H9 (cell line): ENCODE measurements around the gene NSF. TPM values are rescaled to one million over a fixed set of nuclear protein-coding genes. Genes with fewer than 3 reads are reported as not detected.

Experiments
- DNase-seq: peaks from one replicate; pipeline ENCODE4 v3.0.0-alpha.2; 2017
- H2AFZ ChIP-seq: one replicate; pipeline ENCODE4 v1.6.1; 2013; ENCODE audit warnings: mild to moderate bottlenecking, low read length, control low read depth, moderate library complexity
- H2AK5ac ChIP-seq: 2 replicates; pipeline ENCODE4 v1.6.1; 2013; ENCODE audit warnings: low read length, control low read depth, mixed read lengths; ENCODE audit not compliant: insufficient read length
- H2BK120ac ChIP-seq: one replicate; pipeline ENCODE4 v1.6.1; 2013; ENCODE audit warnings: low read depth, mild to moderate bottlenecking, low read length, control low read depth, inconsistent platforms; ENCODE audit not compliant: poor library complexity, severe bottlenecking
- H2BK12ac ChIP-seq: 2 replicates; pipeline ENCODE4 v1.6.1; 2013; ENCODE audit warnings: low read length, control low read depth, mixed read lengths, low read depth; ENCODE audit not compliant: insufficient read length
- H2BK15ac ChIP-seq: 2 replicates; pipeline ENCODE4 v1.6.1; 2013; ENCODE audit warnings: low read depth, low read length, control low read depth
- H2BK20ac ChIP-seq: one replicate; pipeline ENCODE4 v1.6.1; 2013; ENCODE audit warnings: low read depth, mild to moderate bottlenecking, low read length, control low read depth, inconsistent platforms; ENCODE audit not compliant: poor library complexity, severe bottlenecking
- H2BK5ac ChIP-seq: 2 replicates; pipeline ENCODE4 v1.6.1; 2013; ENCODE audit warnings: low read length, control low read depth, mixed read lengths; ENCODE audit not compliant: insufficient read length
- H3K14ac ChIP-seq: 2 replicates; pipeline ENCODE4 v1.6.1; 2013; ENCODE audit warnings: low read length, control low read depth; ENCODE audit not compliant: insufficient read depth
- H3K18ac ChIP-seq: 2 replicates; pipeline ENCODE4 v1.6.1; 2013; ENCODE audit warnings: low read depth, mild to moderate bottlenecking, mixed read lengths, low read length, control low read depth; ENCODE audit not compliant: insufficient read length
- H3K23ac ChIP-seq: 2 replicates; pipeline ENCODE4 v1.6.1; 2013; ENCODE audit warnings: low read length, control low read depth, mixed read lengths, low read depth; ENCODE audit not compliant: insufficient read length
- H3K23me2 ChIP-seq: 2 replicates; pipeline ENCODE4 v1.6.1; 2013; ENCODE audit warnings: low read depth, mild to moderate bottlenecking, mixed read lengths, low read length, control low read depth; ENCODE audit not compliant: insufficient read length, poor library complexity, severe bottlenecking
- H3K27ac ChIP-seq: 2 replicates; pipeline ENCODE4 v1.5.1; 2013; ENCODE audit warnings: low read length, control low read depth, mixed read lengths, low read depth; ENCODE audit not compliant: insufficient read length
- H3K27me3 ChIP-seq: 2 replicates; pipeline ENCODE4 v1.6.1; 2013; ENCODE audit warnings: low read length, control low read depth, inconsistent platforms; ENCODE audit not compliant: insufficient read depth
- H3K4ac ChIP-seq: 2 replicates; pipeline ENCODE4 v1.6.1; 2013; ENCODE audit warnings: low read depth, mild to moderate bottlenecking, control low read depth, inconsistent platforms, low read length, moderate library complexity
- H3K4me1 ChIP-seq: 2 replicates; pipeline ENCODE4 v1.6.1; 2013; ENCODE audit warnings: low read length, control low read depth, inconsistent platforms; ENCODE audit not compliant: insufficient read depth
- H3K4me2 ChIP-seq: 2 replicates; pipeline ENCODE4 v1.6.1; 2013; ENCODE audit warnings: low read length, control low read depth, mixed read lengths; ENCODE audit not compliant: insufficient read length, insufficient read depth
- H3K56ac ChIP-seq: 2 replicates; pipeline ENCODE4 v1.6.1; 2013; ENCODE audit warnings: low read depth, mild to moderate bottlenecking, mixed read lengths, low read length, control low read depth; ENCODE audit not compliant: insufficient read length
- H3K79me1 ChIP-seq: 2 replicates; pipeline ENCODE4 v1.6.1; 2013; ENCODE audit warnings: low read depth, mild to moderate bottlenecking, moderate library complexity, low read length, control low read depth, inconsistent platforms; ENCODE audit not compliant: insufficient read depth, poor library complexity, severe bottlenecking
- H3K79me2 ChIP-seq: 2 replicates; pipeline ENCODE4 v1.6.1; 2013; ENCODE audit warnings: low read length, control low read depth, inconsistent platforms; ENCODE audit not compliant: insufficient read depth
- H3K9ac ChIP-seq: 2 replicates; pipeline ENCODE4 v1.6.1; 2013; ENCODE audit warnings: low read length, control low read depth, mixed read lengths; ENCODE audit not compliant: insufficient read length; ENCODE audit errors: extremely low read depth
- H3K9me3 ChIP-seq: one replicate; pipeline ENCODE4 v1.6.1; 2013; ENCODE audit warnings: low read depth, low read length, inconsistent platforms; ENCODE audit not compliant: control insufficient read depth
- H3T11ph ChIP-seq: one replicate; pipeline ENCODE4 v1.6.1; 2013; ENCODE audit warnings: mild to moderate bottlenecking, low read length, control low read depth, inconsistent platforms
- H4K20me1 ChIP-seq: one replicate; pipeline ENCODE4 v1.6.1; 2013; ENCODE audit not compliant: control insufficient read depth, insufficient read length, insufficient read depth
- H4K5ac ChIP-seq: 2 replicates; pipeline ENCODE4 v1.6.1; 2013; ENCODE audit warnings: low read depth, mild to moderate bottlenecking, mixed read lengths, low read length, control low read depth; ENCODE audit not compliant: insufficient read length
- H4K8ac ChIP-seq: replicated peaks from 2 replicates; pipeline ENCODE4 v1.6.1; 2013; ENCODE audit warnings: low read length, control low read depth, mixed read lengths, low read depth; ENCODE audit not compliant: insufficient read length
- H4K91ac ChIP-seq: 2 replicates; pipeline ENCODE4 v1.6.1; 2013; ENCODE audit warnings: low read depth, mild to moderate bottlenecking, moderate library complexity, mixed read lengths, low read length, control low read depth; ENCODE audit not compliant: insufficient read length
- H3K27ac Mint-ChIP-seq, 3 experiments: 2 replicates in 2 of 3; 3 replicates in 1 of 3; pipeline ENCODE4 v1.8.0; 2020 to 2021; ENCODE audit warnings: mixed read lengths in 3 of 3, mild to moderate bottlenecking in 1 of 3, moderate library complexity in 1 of 3
- H3K27me3 Mint-ChIP-seq: 2 replicates; pipeline ENCODE4 v1.8.0; 2021; ENCODE audit warnings: low read depth, mild to moderate bottlenecking, moderate library complexity, mixed read lengths
- H3K36me3 Mint-ChIP-seq, 3 experiments: 2 replicates in 2 of 3; 3 replicates in 1 of 3; pipeline ENCODE4 v1.8.0; 2020 to 2021; ENCODE audit warnings: low read depth in 3 of 3, mixed read lengths in 3 of 3; ENCODE audit not compliant: insufficient read depth in 1 of 3
- H3K4me1 Mint-ChIP-seq, 2 experiments: 2 replicates each; pipeline ENCODE4 v1.8.0; 2020; ENCODE audit warnings: mixed read lengths in 2 of 2
- H3K4me3 Mint-ChIP-seq, 2 experiments: 2 replicates in 1 of 2; 3 replicates in 1 of 2; pipeline ENCODE4 v1.8.0; 2020 to 2021; ENCODE audit warnings: mild to moderate bottlenecking in 2 of 2, mixed read lengths in 2 of 2, moderate library complexity in 1 of 2
- H3K9me3 Mint-ChIP-seq, 2 experiments: 2 replicates in 1 of 2; 3 replicates in 1 of 2; pipeline ENCODE4 v1.8.0; 2020; ENCODE audit warnings: mild to moderate bottlenecking in 2 of 2, mixed read lengths in 2 of 2, moderate library complexity in 1 of 2
- WGBS: extraction: QIAGEN DNeasy Blood & Tissue Kit; methylation state at CpG from one replicate; pipeline ENCODE4 v1.1.7; 2013; ENCODE audit warnings: missing lambda C conversion rate, low lambda C conversion rate, mixed read lengths; ENCODE audit not compliant: insufficient read length; ENCODE audit errors: extremely low coverage; 5-methylcytosine and 5-hydroxymethylcytosine counted together
- total RNA-seq: library from RNA; stranded (reverse); gene quantifications from 2 replicates; pipeline ENCODE4 v1.2.1, GENCODE V29; 2021
- TF ChIP-seq, protein P1 (sequence below): fragments of 200-600 bp; sonication (generic); conservative IDR thresholded peaks from 3 replicates; pipeline ENCODE4 v1.8.0; 2021; ENCODE audit warnings: antibody characterized with exemption, mild to moderate bottlenecking

The NSF gene
- total RNA-seq, 1 experiment from 2014 or later, result 36.4 TPM

DNA sequence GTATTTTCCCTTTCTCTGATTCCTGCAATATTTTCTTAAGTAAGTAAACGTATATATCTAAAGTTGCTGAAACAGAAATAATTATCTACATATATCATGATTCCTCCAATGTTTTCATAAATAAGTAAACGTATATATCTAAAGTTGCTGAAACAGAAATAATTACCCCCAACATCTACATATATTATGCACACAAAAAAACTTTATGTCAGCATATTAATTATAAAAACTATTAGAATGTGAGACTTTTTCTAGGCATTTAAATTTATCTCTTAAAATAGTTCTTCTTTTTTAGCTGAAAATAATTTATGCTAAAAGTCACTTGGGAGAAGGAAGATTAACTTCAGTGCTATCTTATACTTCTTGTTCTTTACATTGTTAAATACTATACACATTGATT is 139.6 kb downstream of the NSF start:
- no peak overlapping the region for H3K4ac ChIP-seq
- Mint-ChIP-seq H3K27ac (no peak overlapping the region), H3K36me3 (no peaks in the 10 kb centered on the region), H3K27me3 (no peaks in the 10 kb centered on the region; the same call in 1 of the 2 replicates), H3K9me3 (no peaks in the 10 kb centered on the region), H3K4me3 (no peak overlapping the region), H3K4me1 (peaks cover 35 to 39% of the 10 kb centered on the region in 2 experiments)
- H3K27me3 ChIP-seq, result no peaks in the 10 kb centered on the region
- H2BK20ac ChIP-seq, result no peak overlapping the region
- H3K9me3 ChIP-seq, result no peaks in the 10 kb centered on the region
- H4K91ac ChIP-seq, result no peak overlapping the region
- no peaks in the 10 kb centered on the region for H3K79me1 ChIP-seq
- H3K4me2 ChIP-seq, result no peak overlapping the region
- no peak overlapping the region for H3K18ac ChIP-seq
- no CpG with 5 or more reads among the region's 2 CpGs for WGBS
- no peak overlapping the region for H2AFZ ChIP-seq
- TF ChIP-seq, protein P1, sequence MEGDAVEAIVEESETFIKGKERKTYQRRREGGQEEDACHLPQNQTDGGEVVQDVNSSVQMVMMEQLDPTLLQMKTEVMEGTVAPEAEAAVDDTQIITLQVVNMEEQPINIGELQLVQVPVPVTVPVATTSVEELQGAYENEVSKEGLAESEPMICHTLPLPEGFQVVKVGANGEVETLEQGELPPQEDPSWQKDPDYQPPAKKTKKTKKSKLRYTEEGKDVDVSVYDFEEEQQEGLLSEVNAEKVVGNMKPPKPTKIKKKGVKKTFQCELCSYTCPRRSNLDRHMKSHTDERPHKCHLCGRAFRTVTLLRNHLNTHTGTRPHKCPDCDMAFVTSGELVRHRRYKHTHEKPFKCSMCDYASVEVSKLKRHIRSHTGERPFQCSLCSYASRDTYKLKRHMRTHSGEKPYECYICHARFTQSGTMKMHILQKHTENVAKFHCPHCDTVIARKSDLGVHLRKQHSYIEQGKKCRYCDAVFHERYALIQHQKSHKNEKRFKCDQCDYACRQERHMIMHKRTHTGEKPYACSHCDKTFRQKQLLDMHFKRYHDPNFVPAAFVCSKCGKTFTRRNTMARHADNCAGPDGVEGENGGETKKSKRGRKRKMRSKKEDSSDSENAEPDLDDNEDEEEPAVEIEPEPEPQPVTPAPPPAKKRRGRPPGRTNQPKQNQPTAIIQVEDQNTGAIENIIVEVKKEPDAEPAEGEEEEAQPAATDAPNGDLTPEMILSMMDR, result no peak
- no peak overlapping the region for H2AK5ac ChIP-seq
- no peak overlapping the region for H3K23ac ChIP-seq
- no peak overlapping the region for H2BK120ac ChIP-seq
- H2BK12ac ChIP-seq, result no peak overlapping the region
- no peaks in the 10 kb centered on the region for H3K23me2 ChIP-seq
- H4K5ac ChIP-seq, result no peak overlapping the region
- H4K8ac ChIP-seq, result no peak overlapping the region
- no peak overlapping the region for H3K9ac ChIP-seq
- no peaks in the 10 kb centered on the region for H3K79me2 ChIP-seq
- no peak overlapping the region for H2BK15ac ChIP-seq
- H3K4me1 ChIP-seq, result no peaks in the 10 kb centered on the region; the same call in 1 of the 2 replicates
- H3K56ac ChIP-seq, result no peak overlapping the region
- no peak overlapping the region for H3K14ac ChIP-seq
- H3T11ph ChIP-seq, result no peak overlapping the region
- DNase-seq, result no peak
- H3K27ac ChIP-seq, result no peak overlapping the region
- H2BK5ac ChIP-seq, result no peak overlapping the region
- no peaks in the 10 kb centered on the region for H4K20me1 ChIP-seq
